H1 (cell line): ENCODE data around the gene OPCML. TPM values are rescaled to one million over a fixed set of nuclear protein-coding genes. Genes with fewer than 3 reads are reported as not detected.

ENCODE experiments used
- CTCF ChIA-PET: fragments of 300-600 bp; sonication (Branson Sonifier 250); formaldehyde crosslinking; loops from one replicate; lab custom pipeline; 2021; ENCODE audit not compliant: partially characterized antibody; lab: Charles Lee
- POLR2A ChIA-PET: fragments of 300-600 bp; sonication (Branson Sonifier 250); formaldehyde crosslinking; loops from one replicate; lab custom pipeline; 2021; ENCODE audit warnings: inconsistent platforms; ENCODE audit not compliant: partially characterized antibody; lab: Charles Lee
- DNase-seq, 2 experiments: peaks; one replicate each; pipeline versions ENCODE4 v3.0.0 to v3.0.0-alpha.2; 2010 to 2022; ENCODE audit warnings: low spot score in 2 of 2, low read depth in 1 of 2, mixed read lengths in 1 of 2
- FAIRE-seq: peaks from 2 replicates; lab custom pipeline; 2011; peaks lifted over from hg19 to GRCh38; lab: Jason Lieb, UNC
- H2AFZ ChIP-seq: 2 replicates; pipeline ENCODE4 v1.8.1; 2012; ENCODE audit warnings: low read length, inconsistent platforms
- H2AK5ac ChIP-seq: 2 replicates; pipeline ENCODE4 v1.6.1; 2013; ENCODE audit warnings: low read depth, low read length
- H2BK120ac ChIP-seq: replicated peaks from 2 replicates; pipeline ENCODE3; 2013; ENCODE audit warnings: low read depth, low read length, inconsistent platforms
- H2BK12ac ChIP-seq: 2 replicates; pipeline ENCODE4 v1.6.1; 2013; ENCODE audit warnings: low read depth, low read length
- H2BK15ac ChIP-seq: 2 replicates; pipeline ENCODE4 v1.6.1; 2013; ENCODE audit warnings: low read length
- H2BK20ac ChIP-seq: 2 replicates; pipeline ENCODE4 v1.6.1; 2013; ENCODE audit warnings: low read length
- H2BK5ac ChIP-seq: 2 replicates; pipeline ENCODE4 v1.6.1; 2013; ENCODE audit warnings: low read depth, low read length
- H3K14ac ChIP-seq: 2 replicates; pipeline ENCODE4 v1.6.1; 2013; ENCODE audit warnings: inconsistent platforms; ENCODE audit not compliant: insufficient read length
- H3K18ac ChIP-seq: 2 replicates; pipeline ENCODE4 v1.6.1; 2013; ENCODE audit warnings: low read length; ENCODE audit errors: extremely low read depth
- H3K23ac ChIP-seq: 2 replicates; pipeline ENCODE4 v1.6.1; 2013; ENCODE audit warnings: inconsistent platforms; ENCODE audit not compliant: insufficient read length
- H3K23me2 ChIP-seq: 2 replicates; pipeline ENCODE4 v1.6.1; 2013; ENCODE audit warnings: low read depth, low read length
- H3K27ac ChIP-seq: 2 replicates; pipeline ENCODE4 v1.6.1; 2011; ENCODE audit warnings: low read depth, low read length, inconsistent platforms
- H3K27me3 ChIP-seq, 4 experiments: replicated peaks in 1 of 4; 1 replicate in 1 of 4; 2 replicates in 3 of 4; pipeline versions ENCODE4 v1.6.1 to v1.8.1; 2011 to 2013; ENCODE audit warnings: low read length in 3 of 4, mild to moderate bottlenecking in 3 of 4, inconsistent platforms in 2 of 4, mixed read lengths in 2 of 4, moderate library complexity in 1 of 4; ENCODE audit not compliant: control insufficient read depth in 3 of 4, insufficient read depth in 3 of 4; ENCODE audit errors: extremely low read depth in 1 of 4
- H3K36me3 ChIP-seq, 4 experiments: 2 replicates each; pipeline versions ENCODE4 v1.6.1 to v1.8.1; 2011 to 2013; ENCODE audit warnings: mild to moderate bottlenecking in 4 of 4, low read length in 3 of 4, moderate library complexity in 2 of 4, control low read depth in 1 of 4, inconsistent platforms in 1 of 4; ENCODE audit not compliant: insufficient read depth in 4 of 4, control insufficient read depth in 2 of 4
- H3K4ac ChIP-seq: replicated peaks from 2 replicates; pipeline ENCODE3; 2013; ENCODE audit warnings: low read length, low read depth, mixed read lengths, inconsistent platforms; ENCODE audit not compliant: insufficient read length
- H3K4me1 ChIP-seq, 4 experiments: replicated peaks in 1 of 4; 1 replicate in 1 of 4; 2 replicates in 3 of 4; pipeline versions ENCODE4 v1.6.1 to v1.8.1; 2011 to 2013; ENCODE audit warnings: low read length in 3 of 4, inconsistent platforms in 2 of 4, mixed read lengths in 1 of 4; ENCODE audit not compliant: insufficient read depth in 4 of 4, control insufficient read depth in 3 of 4
- H3K4me2 ChIP-seq, 2 experiments: 2 replicates each; pipeline versions ENCODE4 v1.6.1 to v1.8.1; 2011 to 2013; ENCODE audit warnings: low read depth in 2 of 2, low read length in 2 of 2, control low read depth in 1 of 2, inconsistent platforms in 1 of 2, mild to moderate bottlenecking in 1 of 2; ENCODE audit not compliant: insufficient read depth in 1 of 2
- H3K4me3 ChIP-seq, 4 experiments: fragments of 200-600, 300-600 bp in 1 of 4; sonication (generic), shearing (Covaris generic), sonication (Bioruptor Twin) in 1 of 4; 2 replicates each; pipeline versions ENCODE4 v1.5.1 to v1.8.1; 2011 to 2016; ENCODE audit warnings: low read length in 4 of 4, low read depth in 3 of 4, control low read depth in 2 of 4, inconsistent platforms in 2 of 4, mild to moderate bottlenecking in 2 of 4, mixed read lengths in 1 of 4, moderate library complexity in 1 of 4; ENCODE audit not compliant: insufficient read depth in 2 of 4; ENCODE audit errors: extremely low read depth in 1 of 4
- H3K56ac ChIP-seq: replicated peaks from 2 replicates; pipeline ENCODE3; 2013; ENCODE audit warnings: low read depth, mild to moderate bottlenecking, mixed read lengths, low read length, inconsistent platforms; ENCODE audit not compliant: insufficient read length
- H3K79me1 ChIP-seq: 2 replicates; pipeline ENCODE4 v1.6.1; 2013; ENCODE audit warnings: low read depth, low read length, control low read depth
- H3K79me2 ChIP-seq, 2 experiments: 2 replicates each; pipeline versions ENCODE4 v1.6.1 to v1.8.1; 2012 to 2013; ENCODE audit warnings: low read length in 2 of 2, mild to moderate bottlenecking in 2 of 2, inconsistent platforms in 1 of 2; ENCODE audit not compliant: insufficient read depth in 2 of 2, control insufficient read depth in 1 of 2
- H3K9ac ChIP-seq, 4 experiments: replicated peaks in 1 of 4; 1 replicate in 1 of 4; 2 replicates in 3 of 4; pipeline versions ENCODE4 v1.6.1 to v1.8.1; 2011 to 2013; ENCODE audit warnings: low read depth in 3 of 4, low read length in 3 of 4, control low read depth in 2 of 4, mild to moderate bottlenecking in 2 of 4, moderate library complexity in 2 of 4, inconsistent platforms in 1 of 4; ENCODE audit errors: extremely low read depth in 1 of 4
- H3K9me3 ChIP-seq, 2 experiments: 2 replicates each; pipeline versions ENCODE4 v1.6.1 to v1.8.1; 2012 to 2013; ENCODE audit warnings: mild to moderate bottlenecking in 2 of 2, moderate library complexity in 2 of 2, control low read depth in 1 of 2, inconsistent platforms in 1 of 2, low read depth in 1 of 2, low read length in 1 of 2, mixed read lengths in 1 of 2; ENCODE audit not compliant: insufficient read depth in 2 of 2
- H4K20me1 ChIP-seq, 2 experiments: replicated peaks in 1 of 2; 2 replicates each; pipeline versions ENCODE3 to v1.8.1; 2011 to 2013; ENCODE audit warnings: inconsistent platforms in 2 of 2, low read length in 2 of 2, mild to moderate bottlenecking in 1 of 2; ENCODE audit not compliant: insufficient read depth in 2 of 2, control insufficient read depth in 1 of 2
- H4K5ac ChIP-seq: 2 replicates; pipeline ENCODE4 v1.6.1; 2013; ENCODE audit warnings: low read length, low read depth, mixed read lengths, inconsistent platforms; ENCODE audit not compliant: insufficient read length
- H4K8ac ChIP-seq: 2 replicates; pipeline ENCODE4 v1.8.0; 2013; ENCODE audit warnings: mild to moderate bottlenecking, moderate library complexity, low read length, inconsistent platforms; ENCODE audit not compliant: insufficient read depth; ENCODE audit errors: extremely low read depth
- H4K91ac ChIP-seq: replicated peaks from 2 replicates; pipeline ENCODE3; 2013; ENCODE audit warnings: low read length, mixed read lengths, inconsistent platforms; ENCODE audit not compliant: insufficient read length
- BCL11A ChIP-seq, 2 experiments: IDR thresholded peaks; one replicate each; pipeline ENCODE4 v1.6.1; 2011; ENCODE audit warnings: low read depth in 2 of 2, low read length in 2 of 2, mild to moderate bottlenecking in 2 of 2
- BRCA1 ChIP-seq: IDR thresholded peaks from 2 replicates; pipeline ENCODE4 v1.6.1; 2012; ENCODE audit warnings: low read depth, low read length, improper control_type of control experiment
- CBX5 ChIP-seq: fragments of 300-800, 300-1000 bp; sonication (generic); IDR thresholded peaks from 2 replicates; pipeline ENCODE4 v1.7.1; 2016; ENCODE audit warnings: antibody characterized with exemption, low read length, low read depth
- CREB1 ChIP-seq: IDR thresholded peaks from 2 replicates; pipeline ENCODE4 v1.6.1; 2012; ENCODE audit warnings: inconsistent platforms
- CTBP2 ChIP-seq: IDR thresholded peaks from 2 replicates; pipeline ENCODE4 v1.7.0; 2011; ENCODE audit warnings: borderline replicate concordance, mild to moderate bottlenecking, moderate library complexity, mixed read lengths, low read length; ENCODE audit not compliant: insufficient read depth, insufficient read length
- FOSL1 ChIP-seq: IDR thresholded peaks from 2 replicates; pipeline ENCODE4 v1.6.1; 2011; ENCODE audit warnings: mild to moderate bottlenecking, low read depth, low read length, moderate library complexity; ENCODE audit not compliant: insufficient read depth
- RBBP5 ChIP-seq: IDR thresholded peaks from 2 replicates; pipeline ENCODE4 v1.7.1; 2012; ENCODE audit warnings: low read depth, mild to moderate bottlenecking, inconsistent platforms, low read length, moderate library complexity, borderline replicate concordance
- RXRA ChIP-seq: IDR thresholded peaks from 2 replicates; pipeline ENCODE4 v1.6.1; 2011; ENCODE audit warnings: low read depth, mild to moderate bottlenecking, low read length, moderate library complexity; ENCODE audit not compliant: insufficient read depth
- SIRT6 ChIP-seq: IDR thresholded peaks from one replicate; pipeline ENCODE4 v1.7.1; 2012; ENCODE audit warnings: low read length, inconsistent platforms
- SP2 ChIP-seq: IDR thresholded peaks from 2 replicates; pipeline ENCODE4 v1.6.1; 2012; ENCODE audit warnings: mild to moderate bottlenecking, low read length, inconsistent platforms
- WGBS, 2 experiments: shearing (Covaris generic) in 1 of 2; methylation state at CpG; one replicate each; pipeline versions ENCODE4 v1.1.6 to v1.1.7; 2013 to 2015; ENCODE audit warnings: low lambda C conversion rate in 2 of 2, mixed read lengths in 2 of 2, inconsistent platforms in 1 of 2, low coverage in 1 of 2, missing lambda C conversion rate in 1 of 2; ENCODE audit not compliant: insufficient replicate concordance in 2 of 2, insufficient coverage in 1 of 2, insufficient read length in 1 of 2; ENCODE audit errors: extremely low coverage in 1 of 2, missing lambda C conversion rate in 1 of 2; 5-methylcytosine and 5-hydroxymethylcytosine counted together
- polyA plus RNA-seq, 7 experiments: library from polyadenylated mRNA; depleted of rRNA in 3 of 7; stranded (reverse) in 5 of 7; unstranded in 2 of 7; fragments of >200 nt in 5 of 7; fragments of 200-250 nt in 2 of 7; gene quantifications; 1 replicate in 5 of 7; 2 replicates in 1 of 7; 4 replicates in 1 of 7; pipeline versions ENCODE4 v1.2.1 to v1.2.3, GENCODE V29; 2011 to 2013; ENCODE audit warnings: missing spikeins in 2 of 7, mixed read lengths in 2 of 7
- total RNA-seq: library from RNA; stranded (reverse); fragmentation: NEBNext Ultra II Directional; extraction: Animal tissue kit (Norgen Biotek cat#: 25700); gene quantifications from 2 replicates; pipeline ENCODE4 v1.2.1, GENCODE V29; 2021
- TF ChIP-seq, protein P1 (sequence below), 3 experiments: IDR thresholded peaks; 1 replicate in 2 of 3; 2 replicates in 1 of 3; pipeline versions ENCODE4 v1.5.1 to v1.6.1; 2011; ENCODE audit warnings: low read length in 3 of 3, mild to moderate bottlenecking in 3 of 3, inconsistent platforms in 2 of 3, low read depth in 1 of 3, moderate library complexity in 1 of 3; ENCODE audit not compliant: insufficient read depth in 1 of 3; ENCODE audit errors: control extremely low read depth in 1 of 3

The OPCML gene
- total and polyA plus RNA-seq, 2 of the 8 experiments (the other 6 are each of a cell fraction or from before 2014, with no cell fraction given), result 2.3 to 3.1 TPM

DNA sequence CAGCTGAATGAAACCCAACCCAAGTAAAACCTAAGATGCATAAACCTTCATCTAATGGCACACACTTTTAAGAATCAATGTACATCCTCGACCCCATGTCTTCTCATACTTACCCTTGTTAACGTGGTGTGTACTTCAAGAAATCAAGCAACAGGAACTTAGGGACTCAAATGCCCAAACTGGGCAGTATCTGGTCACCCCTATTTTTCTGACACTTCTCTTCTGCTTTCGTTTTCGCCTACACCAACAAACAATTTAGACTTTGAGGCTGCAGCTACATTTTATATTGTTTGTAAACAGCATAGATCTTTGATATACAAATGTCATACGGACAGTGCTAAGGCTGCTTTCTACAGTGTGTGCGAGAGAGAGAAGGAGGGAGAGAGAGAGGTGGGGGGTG is 1117.8 kb downstream of the OPCML start:
- Histone ChIP-seq H3K18ac (no peak overlapping the region), H4K5ac (no peak overlapping the region), H2BK120ac (no peak overlapping the region), H3K56ac (no peak overlapping the region), H2BK12ac (no peak overlapping the region), H3K36me3 (no peaks in the 10 kb centered on the region), H2AK5ac (no peak overlapping the region), H2BK15ac (no peak overlapping the region), H3K79me1 (no peaks in the 10 kb centered on the region), H3K27ac (no peak overlapping the region), H3K14ac (no peak overlapping the region), H3K27me3 (no peaks in the 10 kb centered on the region), H3K23me2 (no peaks in the 10 kb centered on the region), H2BK20ac (no peak overlapping the region), H3K4ac (no peak overlapping the region), H4K91ac (no peak overlapping the region), H3K4me1 (no peaks in the 10 kb centered on the region), H4K20me1 (no peaks in the 10 kb centered on the region), H3K4me2 (no peak overlapping the region), H4K8ac (no peak overlapping the region), H3K9ac (no peak overlapping the region), H3K79me2 (no peaks in the 10 kb centered on the region), H3K4me3 (no peak overlapping the region), H3K9me3 (no peaks in the 10 kb centered on the region), H3K23ac (no peak overlapping the region), H2BK5ac (no peak overlapping the region), H2AFZ (no peak overlapping the region)
- ChIA-PET POLR2A (no interaction called here), CTCF (interaction anchor here (0.6 to 1.1 kb wide), 3 partner anchors 12 to 532 kb away, joined by 3 to 7 read pairs (median 3); no protein-coding TSS in a partner anchor)
- 74% methylated on average over 6 of the region's 6 CpGs; no CpG with 5 or more reads in 1 of the 2 experiments for WGBS, 2 experiments
- FAIRE-seq, result no peak
- DNase-seq, result no peak
- TF ChIP-seq RXRA (no peak), SIRT6 (no peak), FOSL1 (no peak), CREB1 (no peak), CTBP2 (no peak), BRCA1 (no peak), SP2 (no peak), BCL11A (IDR thresholded peaks at IDR 0.05; ENCODE audit: low read depth in 2 of 2, low read length in 2 of 2) (no peak), CBX5 (no peak), RBBP5 (no peak)
- TF ChIP-seq, protein P1, sequence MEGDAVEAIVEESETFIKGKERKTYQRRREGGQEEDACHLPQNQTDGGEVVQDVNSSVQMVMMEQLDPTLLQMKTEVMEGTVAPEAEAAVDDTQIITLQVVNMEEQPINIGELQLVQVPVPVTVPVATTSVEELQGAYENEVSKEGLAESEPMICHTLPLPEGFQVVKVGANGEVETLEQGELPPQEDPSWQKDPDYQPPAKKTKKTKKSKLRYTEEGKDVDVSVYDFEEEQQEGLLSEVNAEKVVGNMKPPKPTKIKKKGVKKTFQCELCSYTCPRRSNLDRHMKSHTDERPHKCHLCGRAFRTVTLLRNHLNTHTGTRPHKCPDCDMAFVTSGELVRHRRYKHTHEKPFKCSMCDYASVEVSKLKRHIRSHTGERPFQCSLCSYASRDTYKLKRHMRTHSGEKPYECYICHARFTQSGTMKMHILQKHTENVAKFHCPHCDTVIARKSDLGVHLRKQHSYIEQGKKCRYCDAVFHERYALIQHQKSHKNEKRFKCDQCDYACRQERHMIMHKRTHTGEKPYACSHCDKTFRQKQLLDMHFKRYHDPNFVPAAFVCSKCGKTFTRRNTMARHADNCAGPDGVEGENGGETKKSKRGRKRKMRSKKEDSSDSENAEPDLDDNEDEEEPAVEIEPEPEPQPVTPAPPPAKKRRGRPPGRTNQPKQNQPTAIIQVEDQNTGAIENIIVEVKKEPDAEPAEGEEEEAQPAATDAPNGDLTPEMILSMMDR (IDR thresholded peaks at IDR 0.05; ENCODE audit: control extremely low read depth in 1 of 3, insufficient read depth in 1 of 3, low read depth in 1 of 3, low read length in 3 of 3), result no peak
